ENCODE measurements around the gene MARK2. TPM values are rescaled to one million over a fixed set of nuclear protein-coding genes. Genes with fewer than 3 reads are reported as not detected.

Gene MARK2
- total RNA-seq, 2 experiments from 2014 or later = 23.3 to 24.5 TPM

GRCh38 chr11:63833048-63833447 lies 5.9 kb upstream of the MARK2 start:
- H3K9me3 Mint-ChIP-seq = no peaks in the 10 kb centered on the region
- no peak for DNase-seq
- H3K27ac Mint-ChIP-seq = no peak overlapping the region
- CTCF ChIA-PET = interaction anchor here (1.2 to 8.9 kb wide), 3 partner anchors 53 to 113 kb away, joined by 3 to 146 read pairs (median 4); no protein-coding TSS in a partner anchor
- ATAC-seq = no peak
- intact Hi-C loops (cut with micrococcal nuclease) = loop anchor here (10.0 kb wide), 1 partner anchor 312 kb away; no protein-coding TSS in a partner anchor
- no peaks in the 10 kb centered on the region for H3K27me3 Mint-ChIP-seq
- H3K4me3 Mint-ChIP-seq = no peak overlapping the region
- H3K36me3 Mint-ChIP-seq (ENCODE audit: low read depth) = no peaks in the 10 kb centered on the region
- TF ChIP-seq CTCF (IDR thresholded peaks at IDR 0.05) = no peak
- H3K4me1 Mint-ChIP-seq (ENCODE audit: low read depth) = peaks cover 10% of the 10 kb centered on the region
- POLR2A ChIA-PET = interaction anchor here (0.6 kb wide), 1 partner anchor 25 kb away, joined by 3 read pairs; no protein-coding TSS in a partner anchor

GRCh38 chr11:63834535-63835157 lies 4.3 kb upstream of the MARK2 start:
- Mint-ChIP-seq H3K4me1 (ENCODE audit: low read depth) (peaks cover 14% of the 10 kb centered on the region), H3K36me3 (ENCODE audit: low read depth) (peaks cover under 1% of the 10 kb centered on the region), H3K4me3 (no peak overlapping the region), H3K27ac (no peak overlapping the region), H3K27me3 (no peaks in the 10 kb centered on the region), H3K9me3 (no peaks in the 10 kb centered on the region)
- POLR2A ChIA-PET = no interaction called here
- DNase-seq = no peak
- CTCF ChIA-PET = interaction anchor here (0.9 to 8.9 kb wide), 3 partner anchors 10 to 313 kb away, joined by 4 to 146 read pairs (median 12); no protein-coding TSS in a partner anchor
- no peak for ATAC-seq
- no peak for TF ChIP-seq CTCF (IDR thresholded peaks at IDR 0.05)
- intact Hi-C loops (cut with micrococcal nuclease) = loop anchor here (5.0 to 10.0 kb wide), 3 partner anchors 38 to 310 kb away; no protein-coding TSS in a partner anchor

GRCh38 chr11:63835158-63835545 lies 3.8 kb upstream of the MARK2 start:
- H3K36me3 Mint-ChIP-seq (ENCODE audit: low read depth) = peaks cover 3% of the 10 kb centered on the region
- no peak for TF ChIP-seq CTCF (IDR thresholded peaks at IDR 0.05)
- H3K9me3 Mint-ChIP-seq = no peaks in the 10 kb centered on the region
- ChIA-PET POLR2A (no interaction called here), CTCF (interaction anchor here (0.8 to 8.9 kb wide), 5 partner anchors 27 to 316 kb away, joined by 3 to 146 read pairs (median 14); no protein-coding TSS in a partner anchor)
- no peaks in the 10 kb centered on the region for H3K27me3 Mint-ChIP-seq
- peaks cover 14% of the 10 kb centered on the region for H3K4me1 Mint-ChIP-seq (ENCODE audit: low read depth)
- H3K27ac Mint-ChIP-seq = no peak overlapping the region
- intact Hi-C loops (cut with micrococcal nuclease) = loop anchor here (5.0 to 10.0 kb wide), 3 partner anchors 37 to 310 kb away; no protein-coding TSS in a partner anchor
- DNase-seq = no peak
- no peak for ATAC-seq
- no peak overlapping the region for H3K4me3 Mint-ChIP-seq

GRCh38 chr11:63837027-63837688 lies 1.8 kb upstream of the MARK2 start:
- no peak overlapping the region for H3K4me3 Mint-ChIP-seq
- CTCF ChIA-PET = interaction anchor here (0.6 to 8.9 kb wide), 57 partner anchors 9 to 348 kb away, joined by 3 to 146 read pairs (median 6); partner anchors contain the start of genes COX8A, RCOR2 and ZFTA
- peaks cover 32% of the 10 kb centered on the region for H3K4me1 Mint-ChIP-seq (ENCODE audit: low read depth)
- peaks cover 12% of the 10 kb centered on the region for H3K36me3 Mint-ChIP-seq (ENCODE audit: low read depth)
- intact Hi-C loops (cut with micrococcal nuclease) = loop anchor here (2.0 to 10.0 kb wide), 4 partner anchors 35 to 308 kb away; no protein-coding TSS in a partner anchor
- H3K27me3 Mint-ChIP-seq = no peaks in the 10 kb centered on the region
- peak overlapping the region; percentile 86 for H3K27ac Mint-ChIP-seq
- TF ChIP-seq CTCF (IDR thresholded peaks at IDR 0.05) = peak; percentile 91
- no peaks in the 10 kb centered on the region for H3K9me3 Mint-ChIP-seq
- DNase-seq (peak; percentile 84), ATAC-seq (no peak)
- POLR2A ChIA-PET = interaction anchor here (0.6 to 2.3 kb wide), 7 partner anchors 39 to 328 kb away, joined by 3 to 9 read pairs (median 3); partner anchors contain the start of genes MACROD1 and RCOR2
